HG03175 (cell line): ENCODE data around the gene C10orf62.
"Not testable (repeated sequence)": the region's sequence is repeated elsewhere in the genome, so short reads cannot be mapped to it uniquely, and the experiment has no call there.

ENCODE experiments used
- ATAC-seq: cut with Tn5 transposase; IDR thresholded peaks from one replicate; pipeline ENCODE4 v1.9.1; 2021; ENCODE audit warnings: mild to moderate bottlenecking, moderate library complexity; ENCODE audit not compliant: unreplicated experiment

Gene C10orf62

GRCh38 chr10:97623277-97623676, 33.8 kb downstream of the C10orf62 start:
- ATAC-seq, result no peak

GRCh38 chr10:97627731-97628130, 38.2 kb downstream of the C10orf62 start:
- no peak for ATAC-seq

- ATAC-seq, result no peak
Observed at GRCh38 chr10:97628228-97628627, 38.7 kb downstream of the C10orf62 start.

- ATAC-seq, result no peak
Observed at GRCh38 chr10:97629289-97629688, 39.8 kb downstream of the C10orf62 start.

GRCh38 chr10:97631098-97631497, 41.6 kb downstream of the C10orf62 start:
- ATAC-seq, result no peak

- peak; percentile 100 for ATAC-seq
Observed at GRCh38 chr10:97632949-97633884, 43.7 kb downstream of the C10orf62 start, which contains the start of gene MORN4. Gene MORN4, minus strand, starts transcription at chr10:97633500. Its CDS starts 13,847 bp downstream, at chr10:97619653.

- ATAC-seq, result no peak
Observed at GRCh38 chr10:97633921-97634320, 44.4 kb downstream of the C10orf62 start.

- no peak for ATAC-seq
Observed at GRCh38 chr10:97635577-97635976, 46.1 kb downstream of the C10orf62 start.

- not testable (repeated sequence) for ATAC-seq
Observed at GRCh38 chr10:97639090-97639489, 49.6 kb downstream of the C10orf62 start.

GRCh38 chr10:97640174-97640867, 50.8 kb downstream of the C10orf62 start, which contains the start of gene PI4K2A:
Gene PI4K2A, plus strand, starts transcription at chr10:97640671. Its CDS starts 72 bp downstream, at chr10:97640743.
- peak; percentile 98 for ATAC-seq
